HCT116 (cell line): Measurements from ENCODE around the gene COL5A1. TPM values are rescaled to one million over a fixed set of nuclear protein-coding genes. Genes with fewer than 3 reads are reported as not detected.
"Not testable (repeated sequence)": the region's sequence is repeated elsewhere in the genome, so short reads cannot be mapped to it uniquely, and the experiment has no call there.

Experiments used
- ATAC-seq: fragments of 200-7000 bp; cut with Tn5 transposase; 2 replicates; pipeline ENCODE4 v1.9.1; 2020; ENCODE audit warnings: mild to moderate bottlenecking, moderate library complexity
- BruUV-seq: library from RNA; stranded (reverse); fragments of 400-500 nt; replicated peaks from 2 replicates; lab custom pipeline; 2021; lab: Mats Ljungman, UMichigan
- CTCF ChIA-PET: fragments of 300-600 bp; sonication (Branson Sonifier 250); formaldehyde crosslinking; loops from one replicate; lab custom pipeline; 2021; ENCODE audit warnings: antibody characterized with exemption; lab: Charles Lee
- POLR2A ChIA-PET: fragments of 300-600, 350-600 bp; sonication (Branson Sonifier 250); formaldehyde crosslinking; loops from one replicate; lab custom pipeline; 2021; ENCODE audit warnings: antibody characterized with exemption; lab: Charles Lee
- RAD21 ChIA-PET, 2 experiments: fragments of 300-600 bp; sonication (Branson Sonifier 250); formaldehyde crosslinking; loops; one replicate each; lab custom pipeline; 2023; ENCODE audit warnings: low total read pairs in 2 of 2; ENCODE audit not compliant: uncharacterized antibody in 2 of 2, unreplicated experiment in 2 of 2, low non-redundant PET in 1 of 2; lab: Charles Lee
- DNase-seq: peaks from one replicate; pipeline ENCODE4 v3.0.0-alpha.2; 2010; ENCODE audit warnings: low read depth, low spot score
- H2AFZ ChIP-seq: fragments of 200-600 bp; shearing (Covaris generic), sonication (generic); 2 replicates; pipeline ENCODE4 v1.6.1; 2017; ENCODE audit warnings: low read depth, mixed run types, mixed read lengths, antibody characterized with exemption, low read length; ENCODE audit not compliant: poor library complexity, severe bottlenecking
- H3K27ac ChIP-seq: 2 replicates; pipeline ENCODE4 v1.5.1; 2012; ENCODE audit warnings: low read depth, low read length
- H3K27me3 ChIP-seq: fragments of 200-600 bp; sonication (generic); 2 replicates; pipeline ENCODE4 v1.6.1; 2016; ENCODE audit warnings: mixed run types, low read length, mixed read lengths; ENCODE audit not compliant: insufficient read depth
- H3K36me3 ChIP-seq, 2 experiments: fragments of 200-500 bp in 1 of 2; fragments of 200-600 bp in 1 of 2; sonication (Bioruptor generic) in 1 of 2; sonication (generic) in 1 of 2; 2 replicates each; pipeline versions ENCODE4 v1.5.1 to v1.6.1; 2014 to 2016; ENCODE audit warnings: low read length in 2 of 2, inconsistent platforms in 1 of 2, mixed read lengths in 1 of 2, mixed run types in 1 of 2; ENCODE audit not compliant: insufficient read depth in 2 of 2, control insufficient read depth in 1 of 2
- H3K4me1 ChIP-seq, 2 experiments: fragments of 200-600 bp in 1 of 2; sonication (generic) in 1 of 2; 2 replicates each; pipeline versions ENCODE4 v1.5.1 to v1.6.1; 2012 to 2017; ENCODE audit warnings: low read length in 2 of 2, inconsistent platforms in 1 of 2, mild to moderate bottlenecking in 1 of 2, mixed read lengths in 1 of 2, mixed run types in 1 of 2, moderate library complexity in 1 of 2; ENCODE audit not compliant: insufficient read depth in 2 of 2, control insufficient read depth in 1 of 2
- H3K4me2 ChIP-seq: fragments of 200-600 bp; sonication (generic); 2 replicates; pipeline ENCODE4 v1.6.1; 2017; ENCODE audit warnings: mixed run types, low read length, mixed read lengths
- H3K4me3 ChIP-seq, 2 experiments: fragments of 200-600 bp in 1 of 2; sonication (generic) in 1 of 2; replicated peaks in 1 of 2; 2 replicates each; pipeline ENCODE4 v1.5.1; 2011 to 2016; ENCODE audit warnings: low read length in 2 of 2, control low read depth in 1 of 2, low read depth in 1 of 2, mild to moderate bottlenecking in 1 of 2, mixed read lengths in 1 of 2, mixed run types in 1 of 2
- H3K79me2 ChIP-seq: fragments of 200-600 bp; sonication (generic); 2 replicates; pipeline ENCODE4 v1.6.1; 2017; ENCODE audit warnings: mild to moderate bottlenecking, mixed run types, low read length, moderate library complexity, mixed read lengths; ENCODE audit not compliant: insufficient read depth
- H3K9ac ChIP-seq: fragments of 200-600 bp; sonication (generic); 2 replicates; pipeline ENCODE4 v1.6.1; 2016; ENCODE audit warnings: low read length, mixed read lengths
- H3K9me2 ChIP-seq: fragments of 200-600 bp; sonication (generic), shearing (Covaris generic); 2 replicates; pipeline ENCODE4 v1.6.1; 2017; ENCODE audit warnings: mixed run types, mild to moderate bottlenecking, moderate library complexity; ENCODE audit not compliant: insufficient read depth
- H3K9me3 ChIP-seq, 2 experiments: fragments of 200-500 bp in 1 of 2; fragments of 200-600 bp in 1 of 2; sonication (Bioruptor generic) in 1 of 2; sonication (generic) in 1 of 2; 2 replicates each; pipeline ENCODE4 v1.6.1; 2014 to 2017; ENCODE audit warnings: low read length in 2 of 2, mixed read lengths in 2 of 2, inconsistent platforms in 1 of 2, low read depth in 1 of 2, mild to moderate bottlenecking in 1 of 2, mixed run types in 1 of 2, moderate library complexity in 1 of 2; ENCODE audit not compliant: control insufficient read depth in 1 of 2, insufficient read depth in 1 of 2
- H4K20me1 ChIP-seq: fragments of 200-600 bp; sonication (generic), shearing (Covaris generic); 2 replicates; pipeline ENCODE4 v1.6.1; 2017; ENCODE audit warnings: mixed run types, mild to moderate bottlenecking, moderate library complexity; ENCODE audit not compliant: insufficient read depth
- ATF3 ChIP-seq: IDR thresholded peaks from 2 replicates; pipeline ENCODE4 v1.6.1; 2012
- CBX3 ChIP-seq: IDR thresholded peaks from 2 replicates; pipeline ENCODE4 v1.6.1; 2012; ENCODE audit warnings: low read depth
- CEBPB ChIP-seq: IDR thresholded peaks from 2 replicates; pipeline ENCODE4 v1.6.1; 2012; ENCODE audit warnings: low read depth
- EZH2phosphoT487 ChIP-seq: fragments of 200-600 bp; IDR thresholded peaks from 2 replicates; pipeline ENCODE4 v1.6.1; 2018; ENCODE audit warnings: antibody characterized with exemption, borderline replicate concordance
- YY1 ChIP-seq: IDR thresholded peaks from 2 replicates; pipeline ENCODE4 v1.6.1; 2011; ENCODE audit warnings: low read length, low read depth, moderate library complexity, mild to moderate bottlenecking; ENCODE audit not compliant: insufficient replicate concordance; ENCODE audit errors: extremely low read depth
- ZNF274 ChIP-seq: fragments of 200-500 bp; sonication (Bioruptor generic); IDR thresholded peaks from 2 replicates; pipeline ENCODE4 v1.6.1; 2014; ENCODE audit warnings: mild to moderate bottlenecking, low read depth, low read length, inconsistent platforms
- intact Hi-C: fragments of 100-400 bp; cut with micrococcal nuclease; formaldehyde crosslinking; loops from 2 replicates; pipeline ENCODE4 v1.10.0; 2022
- total RNA-seq: library from RNA; stranded (reverse); gene quantifications from one replicate; pipeline ENCODE4 v1.2.1, GENCODE V29; 2021; ENCODE audit not compliant: unreplicated experiment
- TF ChIP-seq, protein P1 (sequence below): IDR thresholded peaks from 2 replicates; pipeline ENCODE4 v1.6.1; 2012; ENCODE audit warnings: low read depth
- TF ChIP-seq, protein P2 (sequence below), 3 experiments: fragments of 200-600 bp in 1 of 3; sonication (generic) in 1 of 3; IDR thresholded peaks in 2 of 3; conservative IDR thresholded peaks in 1 of 3; 2 replicates each; pipeline ENCODE4 v1.5.1; 2012 to 2017; ENCODE audit warnings: low read depth in 2 of 3, low read length in 2 of 3, antibody characterized with exemption in 1 of 3, borderline replicate concordance in 1 of 3, control low read depth in 1 of 3, mild to moderate bottlenecking in 1 of 3, mixed read lengths in 1 of 3, mixed run types in 1 of 3, moderate library complexity in 1 of 3; ENCODE audit not compliant: insufficient read depth in 1 of 3

The COL5A1 gene
- total RNA-seq, 1 experiment from 2014 or later = 0.30 TPM

DNA sequence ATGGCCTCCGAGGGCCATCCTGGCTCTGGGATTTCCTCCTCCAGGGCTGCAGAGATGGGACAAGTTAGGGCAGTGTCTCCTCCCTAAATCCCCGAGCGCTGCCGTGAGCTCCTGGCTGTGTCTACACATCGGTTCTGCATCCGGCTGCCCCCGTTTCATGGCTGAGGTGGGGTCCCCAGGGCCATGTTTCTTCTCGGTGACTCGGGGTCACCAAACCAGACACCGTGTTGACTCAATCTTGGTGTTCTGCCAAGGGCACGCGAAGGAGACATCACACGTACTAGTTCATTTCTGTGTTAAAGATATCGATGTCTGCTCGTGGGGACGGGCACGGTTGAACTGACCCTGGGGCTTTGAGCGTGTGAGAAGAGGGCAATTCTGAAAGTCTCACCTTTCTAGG is 60.7 kb downstream of the COL5A1 start:
- no peak overlapping the region for H3K9ac ChIP-seq
- DNase-seq = no peak
- no peak overlapping the region for H3K4me3 ChIP-seq
- no peak overlapping the region for H3K4me2 ChIP-seq
- TF ChIP-seq YY1 (no peak), CBX3 (no peak), EZH2phosphoT487 (no peak), ATF3 (no peak), ZNF274 (no peak), CEBPB (no peak)
- TF ChIP-seq, protein P1, sequence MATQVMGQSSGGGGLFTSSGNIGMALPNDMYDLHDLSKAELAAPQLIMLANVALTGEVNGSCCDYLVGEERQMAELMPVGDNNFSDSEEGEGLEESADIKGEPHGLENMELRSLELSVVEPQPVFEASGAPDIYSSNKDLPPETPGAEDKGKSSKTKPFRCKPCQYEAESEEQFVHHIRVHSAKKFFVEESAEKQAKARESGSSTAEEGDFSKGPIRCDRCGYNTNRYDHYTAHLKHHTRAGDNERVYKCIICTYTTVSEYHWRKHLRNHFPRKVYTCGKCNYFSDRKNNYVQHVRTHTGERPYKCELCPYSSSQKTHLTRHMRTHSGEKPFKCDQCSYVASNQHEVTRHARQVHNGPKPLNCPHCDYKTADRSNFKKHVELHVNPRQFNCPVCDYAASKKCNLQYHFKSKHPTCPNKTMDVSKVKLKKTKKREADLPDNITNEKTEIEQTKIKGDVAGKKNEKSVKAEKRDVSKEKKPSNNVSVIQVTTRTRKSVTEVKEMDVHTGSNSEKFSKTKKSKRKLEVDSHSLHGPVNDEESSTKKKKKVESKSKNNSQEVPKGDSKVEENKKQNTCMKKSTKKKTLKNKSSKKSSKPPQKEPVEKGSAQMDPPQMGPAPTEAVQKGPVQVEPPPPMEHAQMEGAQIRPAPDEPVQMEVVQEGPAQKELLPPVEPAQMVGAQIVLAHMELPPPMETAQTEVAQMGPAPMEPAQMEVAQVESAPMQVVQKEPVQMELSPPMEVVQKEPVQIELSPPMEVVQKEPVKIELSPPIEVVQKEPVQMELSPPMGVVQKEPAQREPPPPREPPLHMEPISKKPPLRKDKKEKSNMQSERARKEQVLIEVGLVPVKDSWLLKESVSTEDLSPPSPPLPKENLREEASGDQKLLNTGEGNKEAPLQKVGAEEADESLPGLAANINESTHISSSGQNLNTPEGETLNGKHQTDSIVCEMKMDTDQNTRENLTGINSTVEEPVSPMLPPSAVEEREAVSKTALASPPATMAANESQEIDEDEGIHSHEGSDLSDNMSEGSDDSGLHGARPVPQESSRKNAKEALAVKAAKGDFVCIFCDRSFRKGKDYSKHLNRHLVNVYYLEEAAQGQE = no peak
- TF ChIP-seq, protein P2, sequence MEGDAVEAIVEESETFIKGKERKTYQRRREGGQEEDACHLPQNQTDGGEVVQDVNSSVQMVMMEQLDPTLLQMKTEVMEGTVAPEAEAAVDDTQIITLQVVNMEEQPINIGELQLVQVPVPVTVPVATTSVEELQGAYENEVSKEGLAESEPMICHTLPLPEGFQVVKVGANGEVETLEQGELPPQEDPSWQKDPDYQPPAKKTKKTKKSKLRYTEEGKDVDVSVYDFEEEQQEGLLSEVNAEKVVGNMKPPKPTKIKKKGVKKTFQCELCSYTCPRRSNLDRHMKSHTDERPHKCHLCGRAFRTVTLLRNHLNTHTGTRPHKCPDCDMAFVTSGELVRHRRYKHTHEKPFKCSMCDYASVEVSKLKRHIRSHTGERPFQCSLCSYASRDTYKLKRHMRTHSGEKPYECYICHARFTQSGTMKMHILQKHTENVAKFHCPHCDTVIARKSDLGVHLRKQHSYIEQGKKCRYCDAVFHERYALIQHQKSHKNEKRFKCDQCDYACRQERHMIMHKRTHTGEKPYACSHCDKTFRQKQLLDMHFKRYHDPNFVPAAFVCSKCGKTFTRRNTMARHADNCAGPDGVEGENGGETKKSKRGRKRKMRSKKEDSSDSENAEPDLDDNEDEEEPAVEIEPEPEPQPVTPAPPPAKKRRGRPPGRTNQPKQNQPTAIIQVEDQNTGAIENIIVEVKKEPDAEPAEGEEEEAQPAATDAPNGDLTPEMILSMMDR (IDR thresholded peaks at IDR 0.05 in 2 of 3, conservative IDR thresholded peaks at IDR 0.05 in 1 of 3; ENCODE audit: borderline replicate concordance in 1 of 3, insufficient read depth in 1 of 3, low read depth in 2 of 3, low read length in 2 of 3) = no peak
- TF ChIP-seq, all 23 proteins: peak for 0
- Histone ChIP-seq H3K27ac (no peak overlapping the region), H3K9me3 (no peaks in the 10 kb centered on the region), H3K9me2 (no peaks in the 10 kb centered on the region), H2AFZ (no peak overlapping the region), H3K4me1 (peaks cover 0 to 2% of the 10 kb centered on the region in 2 experiments; a peak in 1 of 4 replicates), H3K27me3 (no peaks in the 10 kb centered on the region), H4K20me1 (no peaks in the 10 kb centered on the region), H3K36me3 (no peaks in the 10 kb centered on the region), H3K79me2 (no peaks in the 10 kb centered on the region)
- intact Hi-C loops = no loop called here
- ChIA-PET CTCF (no interaction called here), POLR2A (no interaction called here), RAD21 (interaction anchor here in 1 of 2 experiments (0.5 kb wide), 1 partner anchor 80 kb away, joined by 5 read pairs; no protein-coding TSS in a partner anchor)
- no peak for ATAC-seq
- BruUV-seq = no TSS peak

DNA sequence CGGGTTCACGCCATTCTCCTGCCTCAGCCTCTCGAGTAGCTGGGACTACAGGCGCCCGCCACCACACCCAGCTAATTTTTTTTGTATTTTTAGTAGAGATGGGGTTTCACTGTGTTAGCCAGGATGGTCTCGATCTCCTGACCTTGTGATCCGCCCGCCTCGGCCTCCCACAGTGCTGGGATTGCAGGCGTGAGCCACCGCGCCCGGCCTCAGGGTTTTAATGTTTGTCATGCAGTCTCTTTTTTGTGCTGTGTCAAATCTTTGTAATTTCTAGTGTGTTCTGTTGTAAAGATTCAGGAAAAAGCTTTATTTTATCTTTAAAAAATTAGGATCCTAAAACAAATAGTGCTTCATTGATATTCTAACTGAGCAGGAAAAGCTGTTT is 62.1 kb downstream of the COL5A1 start:
- CTCF ChIA-PET = interaction anchor here (1.0 kb wide), 1 partner anchor 35 kb away, joined by 3 read pairs; no protein-coding TSS in a partner anchor

More for the DNA sequence above, 62.1 kb downstream of the COL5A1 start:
- H3K9ac ChIP-seq, H3K4me1 ChIP-seq, BruUV-seq, RAD21 ChIA-PET, H3K4me2 ChIP-seq, ATAC-seq, DNase-seq, intact Hi-C loops, H3K9me3 ChIP-seq, H3K9me2 ChIP-seq, H3K27ac ChIP-seq, H3K36me3 ChIP-seq, H3K4me3 ChIP-seq, H4K20me1 ChIP-seq, H3K79me2 ChIP-seq, H2AFZ ChIP-seq, H3K27me3 ChIP-seq: not testable (repeated sequence)
- POLR2A ChIA-PET = interaction anchor here (0.9 kb wide), 1 partner anchor 33 kb away, joined by 3 read pairs; no protein-coding TSS in a partner anchor
